ENCODE data around the gene TPPP2.

TPPP2 gene

GRCh38 chr14:21073921-21074320 lies 43.9 kb downstream of the TPPP2 start:
- H3K9me3 Mint-ChIP-seq: no peaks in the 10 kb centered on the region
- no peak overlapping the region for H3K27ac Mint-ChIP-seq
- H3K36me3 Mint-ChIP-seq (ENCODE audit: insufficient read depth): peaks cover 7% of the 10 kb centered on the region
- H3K4me1 Mint-ChIP-seq (ENCODE audit: low read depth in 2 of 2): peaks cover 22 to 29% of the 10 kb centered on the region in 2 donors
- DNase-seq: no peak
- no peak overlapping the region for H3K4me3 Mint-ChIP-seq
- peaks cover 50 to 71% of the 10 kb centered on the region in 2 donors for H3K27me3 Mint-ChIP-seq
- ATAC-seq (replicated peaks): no peak

- no peak overlapping the region for H3K4me3 Mint-ChIP-seq
- H3K4me1 Mint-ChIP-seq (ENCODE audit: low read depth in 2 of 2): peaks cover 16 to 21% of the 10 kb centered on the region in 2 donors
- no peak for DNase-seq
- peaks cover 43 to 66% of the 10 kb centered on the region in 2 donors for H3K27me3 Mint-ChIP-seq
- H3K9me3 Mint-ChIP-seq: no peaks in the 10 kb centered on the region
- H3K36me3 Mint-ChIP-seq (ENCODE audit: insufficient read depth): peaks cover 5% of the 10 kb centered on the region
- no peak overlapping the region for H3K27ac Mint-ChIP-seq
- ATAC-seq (replicated peaks): no peak
Measured at GRCh38 chr14:21074398-21075272, 44.6 kb downstream of the TPPP2 start.

GRCh38 chr14:21075719-21076437 lies 45.9 kb downstream of the TPPP2 start:
- no peak for DNase-seq
- Mint-ChIP-seq H3K4me1 (ENCODE audit: low read depth in 2 of 2) (peaks cover 9 to 12% of the 10 kb centered on the region in 2 donors), H3K27me3 (peaks cover 34 to 66% of the 10 kb centered on the region in 2 donors), H3K27ac (peak overlapping the region in 1 of 2 donors; percentile 3), H3K9me3 (no peaks in the 10 kb centered on the region), H3K36me3 (ENCODE audit: insufficient read depth) (peaks cover 3% of the 10 kb centered on the region), H3K4me3 (no peak overlapping the region)
- no peak for ATAC-seq (replicated peaks)

- Mint-ChIP-seq H3K27ac (no peak overlapping the region), H3K27me3 (peaks cover 18 to 48% of the 10 kb centered on the region in 2 donors), H3K9me3 (no peaks in the 10 kb centered on the region), H3K4me3 (no peak overlapping the region), H3K4me1 (ENCODE audit: low read depth in 2 of 2) (no peaks in the 10 kb centered on the region), H3K36me3 (ENCODE audit: insufficient read depth) (peaks cover under 1% of the 10 kb centered on the region)
- no peak for ATAC-seq (replicated peaks)
- DNase-seq: no peak
Measured at GRCh38 chr14:21077672-21078071, 47.7 kb downstream of the TPPP2 start.

GRCh38 chr14:21078287-21078686 lies 48.3 kb downstream of the TPPP2 start:
- Mint-ChIP-seq H3K4me3 (no peak overlapping the region), H3K36me3 (ENCODE audit: insufficient read depth) (no peaks in the 10 kb centered on the region), H3K9me3 (no peaks in the 10 kb centered on the region), H3K27ac (no peak overlapping the region), H3K4me1 (ENCODE audit: low read depth in 2 of 2) (no peaks in the 10 kb centered on the region), H3K27me3 (peaks cover 12 to 42% of the 10 kb centered on the region in 2 donors)
- no peak for DNase-seq
- ATAC-seq (replicated peaks): no peak

GRCh38 chr14:21078726-21079125 lies 48.7 kb downstream of the TPPP2 start:
- ATAC-seq (replicated peaks) (no peak), DNase-seq (no peak)
- peak overlapping the region in 1 of 2 donors; percentile 21 for H3K27ac Mint-ChIP-seq
- H3K9me3 Mint-ChIP-seq: no peaks in the 10 kb centered on the region
- H3K27me3 Mint-ChIP-seq: peaks cover 7 to 37% of the 10 kb centered on the region in 2 donors
- H3K4me3 Mint-ChIP-seq: no peak overlapping the region
- no peaks in the 10 kb centered on the region for H3K4me1 Mint-ChIP-seq (ENCODE audit: low read depth in 2 of 2)
- H3K36me3 Mint-ChIP-seq (ENCODE audit: insufficient read depth): no peaks in the 10 kb centered on the region

- H3K4me1 Mint-ChIP-seq (ENCODE audit: low read depth in 2 of 2): peaks cover 3% of the 10 kb centered on the region in 2 donors
- ATAC-seq (replicated peaks) (no peak), DNase-seq (no peak)
- no peaks in the 10 kb centered on the region for H3K9me3 Mint-ChIP-seq
- H3K27ac Mint-ChIP-seq: no peak overlapping the region
- peaks cover 0 to 26% of the 10 kb centered on the region in 2 donors for H3K27me3 Mint-ChIP-seq
- H3K36me3 Mint-ChIP-seq (ENCODE audit: insufficient read depth): peaks cover 4% of the 10 kb centered on the region
- no peak overlapping the region for H3K4me3 Mint-ChIP-seq
Measured at GRCh38 chr14:21081521-21082142, 51.6 kb downstream of the TPPP2 start.

Data from effector memory CD8-positive, alpha-beta T cell (primary cell).